Neural cell (in vitro differentiated cells): ENCODE measurements around the gene N4BP3. TPM values are rescaled to one million over a fixed set of nuclear protein-coding genes. Genes with fewer than 3 reads are reported as not detected.

Experiments used
- H2AFZ ChIP-seq: fragments of 200-600, 300-800 bp; sonication (generic), shearing (Covaris generic); 2 replicates; pipeline ENCODE4 v1.6.0; 2014; ENCODE audit warnings: low read depth, mild to moderate bottlenecking, antibody characterized with exemption, low read length, moderate library complexity
- H3F3A ChIP-seq: fragments of 200-600 bp; shearing (Covaris generic); 2 replicates; pipeline ENCODE4 v1.6.1; 2016; ENCODE audit warnings: mild to moderate bottlenecking, moderate library complexity, mixed read lengths, antibody characterized with exemption, low read length; ENCODE audit not compliant: insufficient read depth, poor library complexity, severe bottlenecking
- H3K27ac ChIP-seq: fragments of 200-600, 300-800 bp; sonication (generic), shearing (Covaris generic); 2 replicates; pipeline ENCODE4 v1.5.1; 2014; ENCODE audit warnings: mild to moderate bottlenecking, low read length, moderate library complexity
- H3K27me3 ChIP-seq: fragments of 300-800, 200-600 bp; sonication (generic), shearing (Covaris generic); 2 replicates; pipeline ENCODE4 v1.6.0; 2014; ENCODE audit warnings: mild to moderate bottlenecking, low read depth, low read length, moderate library complexity; ENCODE audit not compliant: insufficient read depth
- H3K36me3 ChIP-seq: fragments of 300-800, 200-600 bp; sonication (generic), shearing (Covaris generic); 2 replicates; pipeline ENCODE4 v1.5.1; 2014; ENCODE audit warnings: mild to moderate bottlenecking, antibody characterized with exemption, low read length, moderate library complexity; ENCODE audit not compliant: insufficient read depth
- H3K4me2 ChIP-seq: fragments of 300-800, 200-600 bp; sonication (generic), shearing (Covaris generic); 2 replicates; pipeline ENCODE4 v1.6.0; 2014; ENCODE audit warnings: mild to moderate bottlenecking, low read length
- H3K4me3 ChIP-seq: fragments of 300-800, 200-600 bp; sonication (generic), shearing (Covaris generic); 2 replicates; pipeline ENCODE4 v1.5.1; 2014; ENCODE audit warnings: mild to moderate bottlenecking, low read length, moderate library complexity
- H3K79me2 ChIP-seq: fragments of 200-600 bp; shearing (Covaris generic); replicated peaks from 2 replicates; pipeline ENCODE4 v1.6.0; 2014; ENCODE audit warnings: mild to moderate bottlenecking, low read length, moderate library complexity; ENCODE audit not compliant: insufficient read depth
- H3K9ac ChIP-seq: fragments of 300-800, 200-600 bp; sonication (generic), shearing (Covaris generic); 2 replicates; pipeline ENCODE4 v1.6.1; 2016; ENCODE audit warnings: mild to moderate bottlenecking, low read length, mixed read lengths
- H3K9me2 ChIP-seq: fragments of 200-600 bp; shearing (Covaris generic); 2 replicates; pipeline ENCODE4 v1.6.1; 2016; ENCODE audit warnings: mild to moderate bottlenecking, low read length, mixed read lengths; ENCODE audit not compliant: insufficient read depth
- H3K9me3 ChIP-seq: fragments of 200-600, 300-800 bp; sonication (generic), shearing (Covaris generic); 2 replicates; pipeline ENCODE4 v1.6.1; 2016; ENCODE audit warnings: mild to moderate bottlenecking, mixed run types, low read length, moderate library complexity, mixed read lengths
- H4K20me1 ChIP-seq: fragments of 200-600 bp; shearing (Covaris generic); 2 replicates; pipeline ENCODE4 v1.6.1; 2016; ENCODE audit warnings: mild to moderate bottlenecking, mixed run types; ENCODE audit not compliant: insufficient read depth
- EP300 ChIP-seq: fragments of 450-650 bp; conservative IDR thresholded peaks from 2 replicates; pipeline ENCODE4 v1.6.1; 2014; ENCODE audit warnings: antibody characterized with exemption, mild to moderate bottlenecking, moderate library complexity; ENCODE audit not compliant: poor library complexity, severe bottlenecking
- EZH2 ChIP-seq: fragments of 200-600, 300-800 bp; shearing (Covaris generic), sonication (generic); IDR thresholded peaks from 2 replicates; pipeline ENCODE4 v1.6.1; 2014; ENCODE audit warnings: antibody characterized with exemption, low read length, borderline replicate concordance, mild to moderate bottlenecking; ENCODE audit not compliant: insufficient read depth, poor library complexity, severe bottlenecking
- MXI1 ChIP-seq: fragments of 450-650 bp; conservative IDR thresholded peaks from 2 replicates; pipeline ENCODE4 v1.6.1; 2014; ENCODE audit warnings: antibody characterized with exemption, mild to moderate bottlenecking; ENCODE audit not compliant: poor library complexity, severe bottlenecking
- POLR2AphosphoS5 ChIP-seq: IDR thresholded peaks from 2 replicates; pipeline ENCODE4 v1.6.1; 2012
- RAD21 ChIP-seq: fragments of 450-650 bp; conservative IDR thresholded peaks from 2 replicates; pipeline ENCODE4 v1.6.1; 2014; ENCODE audit warnings: antibody characterized with exemption, mild to moderate bottlenecking, moderate library complexity
- REST ChIP-seq: IDR thresholded peaks from 2 replicates; pipeline ENCODE4 v1.6.1; 2012; ENCODE audit warnings: borderline replicate concordance
- SMC3 ChIP-seq: fragments of 450-650 bp; conservative IDR thresholded peaks from 2 replicates; pipeline ENCODE4 v1.6.1; 2014; ENCODE audit warnings: antibody characterized with exemption, mild to moderate bottlenecking, moderate library complexity; ENCODE audit not compliant: poor library complexity
- TAF1 ChIP-seq: IDR thresholded peaks from 2 replicates; pipeline ENCODE4 v1.6.1; 2012; ENCODE audit warnings: low read depth
- polyA plus RNA-seq: library from polyadenylated mRNA; depleted of rRNA; stranded (reverse); fragments of >200 nt; gene quantifications from 2 replicates; pipeline ENCODE4 v1.2.3, GENCODE V29; 2014
- TF ChIP-seq, protein P1 (sequence below): fragments of 450-650 bp; IDR thresholded peaks from 2 replicates; pipeline ENCODE4 v1.5.1; 2014; ENCODE audit warnings: antibody characterized with exemption, mild to moderate bottlenecking, moderate library complexity; ENCODE audit not compliant: poor library complexity, severe bottlenecking

Gene N4BP3
- polyA plus RNA-seq, 1 donor from 2014 or later: 4.6 TPM

DNA sequence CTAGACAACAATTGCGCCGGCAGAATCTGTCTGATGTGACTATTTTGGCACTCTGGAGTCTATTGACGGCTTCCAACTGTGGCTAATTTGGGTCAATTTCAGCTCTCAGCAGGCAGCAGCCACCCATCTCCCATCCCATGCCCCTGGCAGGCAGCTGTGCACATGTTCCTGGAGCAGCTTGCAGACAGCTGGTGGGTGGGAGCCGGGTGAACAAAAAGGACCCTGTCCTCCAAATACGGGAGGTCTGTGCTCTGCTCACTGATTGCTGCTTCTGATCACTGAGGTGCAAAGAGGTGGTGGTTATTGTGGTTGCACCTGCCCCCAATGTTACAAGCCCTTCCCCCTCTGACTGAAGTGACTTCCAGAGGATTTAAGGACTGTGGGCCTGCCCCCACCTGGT is 45.0 kb upstream of the N4BP3 start:
- Histone ChIP-seq H3K79me2 (no peaks in the 10 kb centered on the region), H3K27me3 (no peaks in the 10 kb centered on the region), H3K9ac (no peak overlapping the region), H3K9me3 (no peaks in the 10 kb centered on the region), H3K27ac (no peak overlapping the region), H3K9me2 (no peaks in the 10 kb centered on the region), H3F3A (no peaks in the 10 kb centered on the region), H3K36me3 (no peaks in the 10 kb centered on the region), H3K4me2 (no peak overlapping the region), H4K20me1 (no peaks in the 10 kb centered on the region), H2AFZ (no peak overlapping the region), H3K4me3 (no peak overlapping the region)
- TF ChIP-seq EZH2: no peak
- TF ChIP-seq REST: no peak
- no peak for TF ChIP-seq SMC3
- no peak for TF ChIP-seq RAD21

DNA sequence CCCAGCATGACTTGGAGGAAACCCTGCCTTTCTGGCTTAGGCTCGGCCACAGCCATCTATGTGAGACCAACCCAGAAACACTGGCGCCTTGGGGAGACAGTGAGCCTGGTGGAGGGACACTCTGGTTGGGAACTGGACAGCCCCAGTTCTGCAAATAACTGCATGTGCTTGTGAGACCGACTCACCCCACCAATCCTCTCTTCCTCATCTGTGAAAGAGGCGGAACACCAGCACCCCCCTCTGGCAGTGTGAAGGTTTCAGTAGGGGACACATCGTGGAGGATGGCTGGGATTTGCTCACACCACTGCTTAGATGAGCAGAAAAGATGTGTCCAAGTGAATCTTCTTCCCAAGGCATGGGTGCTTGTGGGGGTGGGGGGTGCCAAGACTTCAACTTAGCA is 43.4 kb upstream of the N4BP3 start:
- Histone ChIP-seq H3K79me2 (no peaks in the 10 kb centered on the region), H3K4me2 (no peak overlapping the region), H3K9ac (no peak overlapping the region), H3K27ac (no peak overlapping the region), H2AFZ (no peak overlapping the region), H4K20me1 (no peaks in the 10 kb centered on the region), H3K36me3 (no peaks in the 10 kb centered on the region), H3F3A (no peaks in the 10 kb centered on the region), H3K9me3 (no peaks in the 10 kb centered on the region), H3K4me3 (no peak overlapping the region), H3K9me2 (no peaks in the 10 kb centered on the region), H3K27me3 (no peaks in the 10 kb centered on the region)
- no peak for TF ChIP-seq RAD21
- no peak for TF ChIP-seq MXI1
- TF ChIP-seq EP300: no peak
- TF ChIP-seq EZH2: no peak
- TF ChIP-seq, protein P1, sequence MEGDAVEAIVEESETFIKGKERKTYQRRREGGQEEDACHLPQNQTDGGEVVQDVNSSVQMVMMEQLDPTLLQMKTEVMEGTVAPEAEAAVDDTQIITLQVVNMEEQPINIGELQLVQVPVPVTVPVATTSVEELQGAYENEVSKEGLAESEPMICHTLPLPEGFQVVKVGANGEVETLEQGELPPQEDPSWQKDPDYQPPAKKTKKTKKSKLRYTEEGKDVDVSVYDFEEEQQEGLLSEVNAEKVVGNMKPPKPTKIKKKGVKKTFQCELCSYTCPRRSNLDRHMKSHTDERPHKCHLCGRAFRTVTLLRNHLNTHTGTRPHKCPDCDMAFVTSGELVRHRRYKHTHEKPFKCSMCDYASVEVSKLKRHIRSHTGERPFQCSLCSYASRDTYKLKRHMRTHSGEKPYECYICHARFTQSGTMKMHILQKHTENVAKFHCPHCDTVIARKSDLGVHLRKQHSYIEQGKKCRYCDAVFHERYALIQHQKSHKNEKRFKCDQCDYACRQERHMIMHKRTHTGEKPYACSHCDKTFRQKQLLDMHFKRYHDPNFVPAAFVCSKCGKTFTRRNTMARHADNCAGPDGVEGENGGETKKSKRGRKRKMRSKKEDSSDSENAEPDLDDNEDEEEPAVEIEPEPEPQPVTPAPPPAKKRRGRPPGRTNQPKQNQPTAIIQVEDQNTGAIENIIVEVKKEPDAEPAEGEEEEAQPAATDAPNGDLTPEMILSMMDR: no peak
- no peak for TF ChIP-seq TAF1
- TF ChIP-seq REST: no peak
- TF ChIP-seq POLR2AphosphoS5: no peak
